ENCODE data around the gene PPARG. TPM values are rescaled to one million over a fixed set of nuclear protein-coding genes. Genes with fewer than 3 reads are reported as not detected.

The PPARG gene
- polyA plus RNA-seq, 1 of the 3 experiments (the other 2 are of a cell fraction), result 2.8 TPM

GRCh38 chr3:12471241-12471640 lies 182.4 kb downstream of the PPARG start (continued):
- TF ChIP-seq ZBTB33 (IDR thresholded peaks at IDR 0.05; ENCODE audit: borderline replicate concordance, low read depth), result no peak
- TF ChIP-seq CTCF (IDR thresholded peaks at IDR 0.05), result peak; percentile 26; the same call in 1 of the 2 replicates
- TF ChIP-seq RAD21 (IDR thresholded peaks at IDR 0.05; ENCODE audit: low read length), result no peak
- no peak for TF ChIP-seq SMC3 (IDR thresholded peaks at IDR 0.05; ENCODE audit: low read depth, low read length)
- TF ChIP-seq GATA2 (CRISPR knock-in tag; IDR thresholded peaks at IDR 0.05), result no peak
- TF ChIP-seq FOXJ3 (CRISPR knock-in tag; IDR thresholded peaks at IDR 0.05), result no peak
- TF ChIP-seq ELF1 (IDR thresholded peaks at IDR 0.05), result no peak
- TF ChIP-seq POLR2AphosphoS5 (IDR thresholded peaks at IDR 0.05; ENCODE audit: low read depth, low read length), result no peak
- no peak for TF ChIP-seq EZH2phosphoT487 (IDR thresholded peaks at IDR 0.05; ENCODE audit: borderline replicate concordance, low read depth)
- TF ChIP-seq IRF3 (IDR thresholded peaks at IDR 0.05; ENCODE audit: low read depth, low read length), result no peak
- no peak for TF ChIP-seq GABPA (IDR thresholded peaks at IDR 0.05; ENCODE audit: low read depth)
- peak; percentile 85 for TF ChIP-seq PBX3 (IDR thresholded peaks at IDR 0.05)
- no peak for TF ChIP-seq CHD2 (IDR thresholded peaks at IDR 0.05; ENCODE audit: low read length, partially characterized antibody)
- TF ChIP-seq REST (IDR thresholded peaks at IDR 0.05; ENCODE audit: low read depth, low read length), result peak; percentile 74; the same call in 1 of the 2 replicates
- TF ChIP-seq FOXM1 (IDR thresholded peaks at IDR 0.05; ENCODE audit: low read depth), result no peak
- TF ChIP-seq MEF2A (IDR thresholded peaks at IDR 0.05; ENCODE audit: borderline replicate concordance, low read depth), result no peak
- no peak for TF ChIP-seq TAF1 (IDR thresholded peaks at IDR 0.05; ENCODE audit: borderline replicate concordance, low read depth, low read length)
- no peak for TF ChIP-seq MAX (IDR thresholded peaks at IDR 0.05; ENCODE audit: low read depth)
- no peak for TF ChIP-seq MXI1 (IDR thresholded peaks at IDR 0.05; ENCODE audit: low read depth, low read length)
- no peak for TF ChIP-seq RFX5 (IDR thresholded peaks at IDR 0.05; ENCODE audit: low read length)
- peak; percentile 88 for TF ChIP-seq FOSL2 (IDR thresholded peaks at IDR 0.05; ENCODE audit: borderline replicate concordance, low read depth)

Measured in SK-N-SH (cell line).